Stimulated activated naive CD8-positive, alpha-beta T cell treated with anti-CD3 and anti-CD28 coated beads, Interleukin-15, Interleukin-2, amounts not matched to agents 100 ng/mL and 50 ng/mL, for 24 hours (primary cell): ENCODE results near the gene PDPN.

Source experiments
- H3K27ac Mint-ChIP-seq: one replicate; pipeline ENCODE4 v1.8.0; 2021; ENCODE audit warnings: mild to moderate bottlenecking, mixed read lengths
- H3K27me3 Mint-ChIP-seq: one replicate; pipeline ENCODE4 v1.8.0; 2021; ENCODE audit warnings: mixed read lengths
- H3K36me3 Mint-ChIP-seq: one replicate; pipeline ENCODE4 v1.8.0; 2021; ENCODE audit warnings: low read depth, mixed read lengths
- H3K4me1 Mint-ChIP-seq: one replicate; pipeline ENCODE4 v1.8.0; 2021; ENCODE audit warnings: low read depth, mixed read lengths
- H3K4me3 Mint-ChIP-seq: one replicate; pipeline ENCODE4 v1.8.0; 2021; ENCODE audit warnings: mild to moderate bottlenecking, mixed read lengths
- H3K9me3 Mint-ChIP-seq: one replicate; pipeline ENCODE4 v1.8.0; 2021; ENCODE audit warnings: mixed read lengths

Gene PDPN

GRCh38 chr1:13663969-13664368 lies 80.3 kb downstream of the PDPN start:
- no peak overlapping the region for H3K27ac Mint-ChIP-seq
- H3K36me3 Mint-ChIP-seq, result no peaks in the 10 kb centered on the region
- H3K9me3 Mint-ChIP-seq, result peaks cover 4% of the 10 kb centered on the region
- H3K4me3 Mint-ChIP-seq, result no peak overlapping the region
- peaks cover 13% of the 10 kb centered on the region for H3K4me1 Mint-ChIP-seq
- peaks cover 3% of the 10 kb centered on the region for H3K27me3 Mint-ChIP-seq

DNA sequence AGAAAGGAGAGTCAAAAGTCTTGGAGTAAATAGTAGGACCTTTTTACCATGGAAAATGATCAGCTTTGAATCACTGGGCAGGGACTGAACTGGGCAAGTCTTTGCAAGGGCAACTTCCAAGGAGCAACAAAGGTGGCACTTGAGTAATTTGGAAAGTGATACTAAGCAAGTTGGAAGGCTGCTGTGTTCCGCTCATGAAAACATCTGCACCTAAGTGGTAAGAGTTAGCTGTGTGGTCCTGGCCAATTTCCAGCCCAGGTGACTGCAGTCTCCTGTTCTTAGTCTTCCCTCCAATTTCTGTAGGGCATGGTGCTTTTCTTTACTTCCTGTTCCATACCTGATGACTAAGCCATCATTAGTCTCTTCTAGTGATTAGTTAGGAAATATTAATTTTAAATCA lies 80.8 kb downstream of the PDPN start:
- Mint-ChIP-seq H3K9me3 (peaks cover under 1% of the 10 kb centered on the region), H3K36me3 (no peaks in the 10 kb centered on the region), H3K27me3 (peaks cover under 1% of the 10 kb centered on the region), H3K27ac (no peak overlapping the region), H3K4me3 (no peak overlapping the region), H3K4me1 (peaks cover 13% of the 10 kb centered on the region)

- Mint-ChIP-seq H3K9me3 (no peaks in the 10 kb centered on the region), H3K4me1 (peaks cover 13% of the 10 kb centered on the region), H3K27ac (no peak overlapping the region), H3K27me3 (no peaks in the 10 kb centered on the region), H3K36me3 (no peaks in the 10 kb centered on the region), H3K4me3 (no peak overlapping the region)
Measured at GRCh38 chr1:13666317-13666716, 82.7 kb downstream of the PDPN start.
